Panc1 (cell line): Measurements from ENCODE around the gene TBC1D9B. TPM values are rescaled to one million over a fixed set of nuclear protein-coding genes. Genes with fewer than 3 reads are reported as not detected.
A peak's percentile ranks its signal among the peaks of the same experiment; 100 is the strongest.

Experiments used
- ATAC-seq: fragments of 200-7000 bp; cut with Tn5 transposase; 2 replicates; pipeline ENCODE4 v1.9.1; 2020; ENCODE audit warnings: mild to moderate bottlenecking, moderate library complexity
- BruUV-seq: library from RNA; stranded (reverse); fragments of 400-500 nt; replicated peaks from 2 replicates; lab custom pipeline; 2021; lab: Mats Ljungman, UMichigan
- CTCF ChIA-PET: fragments of 300-600 bp; sonication (Branson Sonifier 250); formaldehyde crosslinking; loops from one replicate; lab custom pipeline; 2022; ENCODE audit warnings: antibody characterized with exemption; lab: Charles Lee
- POLR2A ChIA-PET: fragments of 300-600 bp; sonication (Branson Sonifier 250); formaldehyde crosslinking; loops from one replicate; lab custom pipeline; 2022; ENCODE audit warnings: antibody characterized with exemption; lab: Charles Lee
- DNase-seq: peaks from one replicate; pipeline ENCODE4 v3.0.0-alpha.2; 2010; ENCODE audit warnings: low read depth, low spot score
- H3K27ac ChIP-seq: 2 replicates; pipeline ENCODE4 v1.5.1; 2011; ENCODE audit warnings: mild to moderate bottlenecking, low read length, inconsistent platforms
- H3K27me3 ChIP-seq: fragments of 200-500 bp; sonication (Bioruptor generic); 2 replicates; pipeline ENCODE4 v1.6.0; 2014; ENCODE audit warnings: low read length, inconsistent platforms; ENCODE audit not compliant: control insufficient read depth, insufficient read depth
- H3K36me3 ChIP-seq: fragments of 200-500 bp; sonication (Bioruptor generic); 2 replicates; pipeline ENCODE4 v1.5.1; 2014; ENCODE audit warnings: inconsistent platforms, mild to moderate bottlenecking, low read length, moderate library complexity; ENCODE audit not compliant: control insufficient read depth, insufficient read depth
- H3K4me1 ChIP-seq: 2 replicates; pipeline ENCODE4 v1.5.1; 2011; ENCODE audit warnings: inconsistent platforms, mild to moderate bottlenecking, low read length, moderate library complexity; ENCODE audit not compliant: control insufficient read depth, insufficient read depth
- H3K4me3 ChIP-seq, 2 experiments: 2 replicates each; pipeline ENCODE4 v1.5.1; 2011 to 2012; ENCODE audit warnings: low read depth in 2 of 2, low read length in 2 of 2, mild to moderate bottlenecking in 2 of 2, inconsistent platforms in 1 of 2, moderate library complexity in 1 of 2
- H3K9me3 ChIP-seq: fragments of 200-500 bp; sonication (Bioruptor generic); 2 replicates; pipeline ENCODE4 v1.5.1; 2014; ENCODE audit warnings: low read depth, mild to moderate bottlenecking, inconsistent platforms, low read length, moderate library complexity; ENCODE audit not compliant: control insufficient read depth, insufficient read depth
- POLR2AphosphoS5 ChIP-seq: IDR thresholded peaks from 2 replicates; pipeline ENCODE4 v1.6.1; 2012; ENCODE audit warnings: mild to moderate bottlenecking, low read depth, low read length, moderate library complexity
- REST ChIP-seq, 2 experiments: IDR thresholded peaks; 2 replicates each; pipeline ENCODE4 v1.6.1; 2011 to 2012; ENCODE audit warnings: low read depth in 2 of 2, control low read depth in 1 of 2, low read length in 1 of 2, mild to moderate bottlenecking in 1 of 2, moderate library complexity in 1 of 2; ENCODE audit not compliant: insufficient read depth in 1 of 2
- SIN3A ChIP-seq: IDR thresholded peaks from 2 replicates; pipeline ENCODE4 v1.6.1; 2012; ENCODE audit warnings: low read depth, mild to moderate bottlenecking, low read length, moderate library complexity, borderline replicate concordance; ENCODE audit not compliant: insufficient read depth
- TCF7L2 ChIP-seq: IDR thresholded peaks from 2 replicates; pipeline ENCODE4 v1.6.1; 2011; ENCODE audit warnings: mild to moderate bottlenecking, low read depth, low read length, inconsistent platforms
- in situ Hi-C: cut with HindIII; loops from 2 replicates; pipeline ENCODE4 v1.10.0; 2016; ENCODE audit warnings: low sequenced_read_pairs, low pct_unique_long_range_greater_than_20kb
- intact Hi-C: fragments of 100-400 bp; cut with micrococcal nuclease; formaldehyde crosslinking; loops from one replicate; pipeline ENCODE4 v1.10.0; 2022; ENCODE audit not compliant: unreplicated experiment
- total RNA-seq: library from RNA; stranded (reverse); gene quantifications from one replicate; pipeline ENCODE4 v1.2.1, GENCODE V29; 2021; ENCODE audit not compliant: unreplicated experiment
- TF ChIP-seq, protein P1 (sequence below): fragments of 450-650 bp; IDR thresholded peaks from 2 replicates; pipeline ENCODE4 v1.5.1; 2017; ENCODE audit warnings: mild to moderate bottlenecking

TBC1D9B gene
- total RNA-seq, 1 experiment from 2014 or later = 131 TPM

DNA sequence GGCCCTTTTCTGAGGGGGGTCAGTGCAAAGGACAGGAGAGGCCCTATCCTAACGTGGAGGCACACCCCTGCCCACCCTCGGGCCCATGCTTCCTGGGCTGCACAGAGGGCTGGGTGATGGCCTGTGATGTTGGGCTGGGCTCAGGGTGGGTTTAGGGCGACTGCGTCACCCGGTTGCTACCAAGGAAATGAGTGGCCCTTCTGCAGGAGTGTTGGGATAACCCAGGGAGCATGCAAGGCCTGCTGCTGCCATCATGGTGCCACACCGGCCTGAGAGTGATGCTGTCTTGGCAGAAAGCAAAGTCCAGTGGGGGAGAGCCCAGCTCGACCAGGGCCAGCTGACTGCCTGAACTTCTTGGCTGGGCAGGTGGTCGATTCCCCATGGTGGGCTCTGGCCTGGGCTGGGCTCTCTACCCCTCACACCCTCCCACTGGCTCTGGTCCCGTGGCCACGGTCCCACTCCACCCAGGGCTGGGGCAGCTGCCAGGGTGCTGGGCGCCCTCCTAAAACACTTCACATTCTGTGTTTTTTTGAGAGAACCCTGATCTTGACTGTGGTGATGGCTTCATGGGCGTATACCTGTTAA is 27.5 kb downstream of the TBC1D9B start:
- H3K4me3 ChIP-seq = no peak overlapping the region
- no TSS peak for BruUV-seq
- ATAC-seq (peak; percentile 19), DNase-seq (no peak)
- in situ Hi-C loops (no loop called here), intact Hi-C loops (no loop called here)
- no peak for TF ChIP-seq SIN3A
- no peak for TF ChIP-seq REST (IDR thresholded peaks at IDR 0.05; ENCODE audit: insufficient read depth in 1 of 2, low read depth in 2 of 2, low read length in 1 of 2)
- TF ChIP-seq, protein P1, sequence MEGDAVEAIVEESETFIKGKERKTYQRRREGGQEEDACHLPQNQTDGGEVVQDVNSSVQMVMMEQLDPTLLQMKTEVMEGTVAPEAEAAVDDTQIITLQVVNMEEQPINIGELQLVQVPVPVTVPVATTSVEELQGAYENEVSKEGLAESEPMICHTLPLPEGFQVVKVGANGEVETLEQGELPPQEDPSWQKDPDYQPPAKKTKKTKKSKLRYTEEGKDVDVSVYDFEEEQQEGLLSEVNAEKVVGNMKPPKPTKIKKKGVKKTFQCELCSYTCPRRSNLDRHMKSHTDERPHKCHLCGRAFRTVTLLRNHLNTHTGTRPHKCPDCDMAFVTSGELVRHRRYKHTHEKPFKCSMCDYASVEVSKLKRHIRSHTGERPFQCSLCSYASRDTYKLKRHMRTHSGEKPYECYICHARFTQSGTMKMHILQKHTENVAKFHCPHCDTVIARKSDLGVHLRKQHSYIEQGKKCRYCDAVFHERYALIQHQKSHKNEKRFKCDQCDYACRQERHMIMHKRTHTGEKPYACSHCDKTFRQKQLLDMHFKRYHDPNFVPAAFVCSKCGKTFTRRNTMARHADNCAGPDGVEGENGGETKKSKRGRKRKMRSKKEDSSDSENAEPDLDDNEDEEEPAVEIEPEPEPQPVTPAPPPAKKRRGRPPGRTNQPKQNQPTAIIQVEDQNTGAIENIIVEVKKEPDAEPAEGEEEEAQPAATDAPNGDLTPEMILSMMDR = no peak
- TF ChIP-seq POLR2AphosphoS5 = no peak
- no peak for TF ChIP-seq TCF7L2
- H3K4me1 ChIP-seq = no peaks in the 10 kb centered on the region
- no peaks in the 10 kb centered on the region for H3K27me3 ChIP-seq
- no peak overlapping the region for H3K27ac ChIP-seq
- ChIA-PET POLR2A (no interaction called here), CTCF (no interaction called here)
- peaks cover 18% of the 10 kb centered on the region for H3K9me3 ChIP-seq
- H3K36me3 ChIP-seq = peaks cover 12% of the 10 kb centered on the region

DNA sequence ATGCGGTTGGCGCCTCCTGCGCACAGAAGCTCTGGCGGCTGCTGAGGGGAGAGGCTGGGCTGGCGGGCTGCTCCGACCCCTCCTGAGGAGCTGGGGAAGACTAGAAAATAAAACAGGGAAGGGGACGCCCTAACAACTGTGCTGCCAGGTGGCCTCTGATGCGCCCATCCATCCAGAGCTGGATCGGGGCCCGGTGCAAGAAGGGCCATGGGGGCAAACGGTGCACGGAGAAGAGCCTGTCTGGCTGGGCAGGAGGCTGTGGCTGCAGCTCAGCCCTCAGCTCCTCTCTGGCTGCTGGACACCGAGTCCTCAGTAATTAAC is 28.0 kb downstream of the TBC1D9B start:
- H3K27ac ChIP-seq = no peak overlapping the region
- H3K36me3 ChIP-seq = peaks cover 8% of the 10 kb centered on the region
- H3K4me1 ChIP-seq = no peaks in the 10 kb centered on the region
- ChIA-PET POLR2A (no interaction called here), CTCF (interaction anchor here (0.6 kb wide), 1 partner anchor 390 kb away, joined by 6 read pairs; no protein-coding TSS in a partner anchor)
- no peak; the same call in 1 of the 2 replicates for ATAC-seq
- in situ Hi-C loops = no loop called here
- no peaks in the 10 kb centered on the region for H3K27me3 ChIP-seq
- no peak for DNase-seq
- intact Hi-C loops = no loop called here
- TF ChIP-seq, protein P1 = no peak
- TF ChIP-seq REST (IDR thresholded peaks at IDR 0.05; ENCODE audit: insufficient read depth in 1 of 2, low read depth in 2 of 2, low read length in 1 of 2) (no peak), POLR2AphosphoS5 (no peak), SIN3A (no peak), TCF7L2 (no peak)
- no peak overlapping the region for H3K4me3 ChIP-seq
- H3K9me3 ChIP-seq = peaks cover 16% of the 10 kb centered on the region
- BruUV-seq = no TSS peak
